Activated naive CD4-positive, alpha-beta T cell treated with anti-CD3 and anti-CD28 coated beads, Interleukin-2, amount 50 U/mL, for 24 hours (primary cell): ENCODE results near the gene MSI2.

ENCODE experiments used
- H3K27ac Mint-ChIP-seq: one replicate; pipeline ENCODE4 v1.8.0; 2021; ENCODE audit warnings: mild to moderate bottlenecking, mixed read lengths
- H3K27me3 Mint-ChIP-seq: one replicate; pipeline ENCODE4 v1.8.0; 2021; ENCODE audit warnings: mixed read lengths
- H3K36me3 Mint-ChIP-seq: one replicate; pipeline ENCODE4 v1.8.0; 2021; ENCODE audit warnings: mixed read lengths
- H3K4me1 Mint-ChIP-seq: one replicate; pipeline ENCODE4 v1.8.0; 2021; ENCODE audit warnings: mixed read lengths
- H3K4me3 Mint-ChIP-seq: one replicate; pipeline ENCODE4 v1.8.0; 2021; ENCODE audit warnings: mild to moderate bottlenecking, mixed read lengths
- H3K9me3 Mint-ChIP-seq: one replicate; pipeline ENCODE4 v1.8.0; 2021; ENCODE audit warnings: mixed read lengths

The MSI2 gene

GRCh38 chr17:57623620-57624019 lies 367.3 kb downstream of the MSI2 start:
- Mint-ChIP-seq H3K27me3 (no peaks in the 10 kb centered on the region), H3K4me3 (no peak overlapping the region), H3K27ac (no peak overlapping the region), H3K36me3 (peaks cover 10% of the 10 kb centered on the region), H3K4me1 (peaks cover 14% of the 10 kb centered on the region), H3K9me3 (no peaks in the 10 kb centered on the region)

- Mint-ChIP-seq H3K27ac (no peak overlapping the region), H3K4me1 (peaks cover 14% of the 10 kb centered on the region), H3K36me3 (peaks cover 8% of the 10 kb centered on the region), H3K4me3 (no peak overlapping the region), H3K27me3 (no peaks in the 10 kb centered on the region), H3K9me3 (no peaks in the 10 kb centered on the region)
Observed at GRCh38 chr17:57624386-57624785, 368.1 kb downstream of the MSI2 start.

- peak overlapping the region; percentile 47 for H3K27ac Mint-ChIP-seq
Observed at GRCh38 chr17:57625511-57625910, 369.2 kb downstream of the MSI2 start.

GRCh38 chr17:57625957-57626356 lies 369.6 kb downstream of the MSI2 start:
- no peaks in the 10 kb centered on the region for H3K27me3 Mint-ChIP-seq
- no peak overlapping the region for H3K27ac Mint-ChIP-seq
- no peak overlapping the region for H3K4me3 Mint-ChIP-seq
- peaks cover 14% of the 10 kb centered on the region for H3K4me1 Mint-ChIP-seq
- H3K9me3 Mint-ChIP-seq, result no peaks in the 10 kb centered on the region
- peaks cover 12% of the 10 kb centered on the region for H3K36me3 Mint-ChIP-seq

More at GRCh38 chr17:57625511-57625910, 369.2 kb downstream of the MSI2 start:
- Mint-ChIP-seq H3K4me3 (no peak overlapping the region), H3K4me1 (peaks cover 14% of the 10 kb centered on the region), H3K9me3 (no peaks in the 10 kb centered on the region), H3K36me3 (peaks cover 10% of the 10 kb centered on the region), H3K27me3 (no peaks in the 10 kb centered on the region)

GRCh38 chr17:57626520-57627210 lies 370.3 kb downstream of the MSI2 start:
- Mint-ChIP-seq H3K4me3 (no peak overlapping the region), H3K36me3 (peaks cover 17% of the 10 kb centered on the region), H3K4me1 (peaks cover 14% of the 10 kb centered on the region), H3K27me3 (no peaks in the 10 kb centered on the region), H3K27ac (no peak overlapping the region), H3K9me3 (no peaks in the 10 kb centered on the region)

- Mint-ChIP-seq H3K27me3 (no peaks in the 10 kb centered on the region), H3K27ac (peak overlapping the region; percentile 62), H3K4me3 (no peak overlapping the region), H3K9me3 (no peaks in the 10 kb centered on the region), H3K4me1 (peaks cover 14% of the 10 kb centered on the region), H3K36me3 (peaks cover 19% of the 10 kb centered on the region)
Observed at GRCh38 chr17:57627591-57627990, 371.3 kb downstream of the MSI2 start.

- Mint-ChIP-seq H3K9me3 (no peaks in the 10 kb centered on the region), H3K4me3 (no peak overlapping the region), H3K36me3 (peaks cover 24% of the 10 kb centered on the region), H3K27me3 (no peaks in the 10 kb centered on the region), H3K27ac (no peak overlapping the region), H3K4me1 (peaks cover 7% of the 10 kb centered on the region)
Observed at GRCh38 chr17:57628421-57628820, 372.1 kb downstream of the MSI2 start.

- Mint-ChIP-seq H3K4me1 (peaks cover 1% of the 10 kb centered on the region), H3K36me3 (peaks cover 28% of the 10 kb centered on the region), H3K9me3 (no peaks in the 10 kb centered on the region), H3K4me3 (no peak overlapping the region), H3K27ac (no peak overlapping the region), H3K27me3 (no peaks in the 10 kb centered on the region)
Observed at GRCh38 chr17:57629470-57629869, 373.1 kb downstream of the MSI2 start.

- H3K9me3 Mint-ChIP-seq, result no peaks in the 10 kb centered on the region
- H3K27me3 Mint-ChIP-seq, result no peaks in the 10 kb centered on the region
- no peaks in the 10 kb centered on the region for H3K4me1 Mint-ChIP-seq
- H3K4me3 Mint-ChIP-seq, result no peak overlapping the region
- H3K36me3 Mint-ChIP-seq, result peaks cover 28% of the 10 kb centered on the region
- no peak overlapping the region for H3K27ac Mint-ChIP-seq
Observed at GRCh38 chr17:57629886-57630285, 373.6 kb downstream of the MSI2 start.

GRCh38 chr17:57630736-57631135 lies 374.4 kb downstream of the MSI2 start:
- H3K9me3 Mint-ChIP-seq, result no peaks in the 10 kb centered on the region
- H3K4me1 Mint-ChIP-seq, result no peaks in the 10 kb centered on the region
- H3K36me3 Mint-ChIP-seq, result peaks cover 28% of the 10 kb centered on the region
- H3K27ac Mint-ChIP-seq, result no peak overlapping the region
- no peak overlapping the region for H3K4me3 Mint-ChIP-seq
- H3K27me3 Mint-ChIP-seq, result no peaks in the 10 kb centered on the region

GRCh38 chr17:57631871-57632270 lies 375.5 kb downstream of the MSI2 start:
- Mint-ChIP-seq H3K4me1 (no peaks in the 10 kb centered on the region), H3K4me3 (no peak overlapping the region), H3K27ac (no peak overlapping the region), H3K36me3 (peaks cover 29% of the 10 kb centered on the region), H3K27me3 (no peaks in the 10 kb centered on the region), H3K9me3 (no peaks in the 10 kb centered on the region)

- no peaks in the 10 kb centered on the region for H3K4me1 Mint-ChIP-seq
- H3K27ac Mint-ChIP-seq, result no peak overlapping the region
- peaks cover 30% of the 10 kb centered on the region for H3K36me3 Mint-ChIP-seq
Observed at GRCh38 chr17:57632294-57632693, 376.0 kb downstream of the MSI2 start.

GRCh38 chr17:57633236-57633635 lies 376.9 kb downstream of the MSI2 start:
- H3K4me3 Mint-ChIP-seq, result no peak overlapping the region
- H3K36me3 Mint-ChIP-seq, result peaks cover 24% of the 10 kb centered on the region
- H3K27ac Mint-ChIP-seq, result no peak overlapping the region
- no peaks in the 10 kb centered on the region for H3K9me3 Mint-ChIP-seq
- H3K4me1 Mint-ChIP-seq, result no peaks in the 10 kb centered on the region
- no peaks in the 10 kb centered on the region for H3K27me3 Mint-ChIP-seq

More at GRCh38 chr17:57632294-57632693, 376.0 kb downstream of the MSI2 start:
- Mint-ChIP-seq H3K4me3 (no peak overlapping the region), H3K27me3 (no peaks in the 10 kb centered on the region), H3K9me3 (no peaks in the 10 kb centered on the region)

GRCh38 chr17:57634713-57635465 lies 378.6 kb downstream of the MSI2 start:
- Mint-ChIP-seq H3K27me3 (no peaks in the 10 kb centered on the region), H3K27ac (no peak overlapping the region), H3K4me1 (no peaks in the 10 kb centered on the region), H3K4me3 (no peak overlapping the region), H3K9me3 (no peaks in the 10 kb centered on the region), H3K36me3 (peaks cover 23% of the 10 kb centered on the region)

GRCh38 chr17:57636274-57636673 lies 380.0 kb downstream of the MSI2 start:
- H3K9me3 Mint-ChIP-seq, result no peaks in the 10 kb centered on the region
- H3K4me1 Mint-ChIP-seq, result peaks cover under 1% of the 10 kb centered on the region
- H3K4me3 Mint-ChIP-seq, result no peak overlapping the region
- no peaks in the 10 kb centered on the region for H3K27me3 Mint-ChIP-seq
- H3K36me3 Mint-ChIP-seq, result peaks cover 19% of the 10 kb centered on the region
- H3K27ac Mint-ChIP-seq, result no peak overlapping the region

GRCh38 chr17:57636985-57637665 lies 380.8 kb downstream of the MSI2 start:
- Mint-ChIP-seq H3K27me3 (no peaks in the 10 kb centered on the region), H3K36me3 (peaks cover 13% of the 10 kb centered on the region), H3K27ac (no peak overlapping the region), H3K9me3 (no peaks in the 10 kb centered on the region), H3K4me1 (peaks cover 4% of the 10 kb centered on the region), H3K4me3 (no peak overlapping the region)
